Calu3 (cell line): Measurements from ENCODE around the gene FAM53A. TPM values are rescaled to one million over a fixed set of nuclear protein-coding genes. Genes with fewer than 3 reads are reported as not detected.

Experiments used
- BruUV-seq: library from RNA; stranded (reverse); fragments of 400-500 nt; replicated peaks from 2 replicates; lab custom pipeline; 2021; lab: Mats Ljungman, UMichigan
- CTCF ChIA-PET: fragments of 300-600 bp; sonication (Branson Sonifier 250); formaldehyde crosslinking; loops from one replicate; lab custom pipeline; 2022; ENCODE audit warnings: antibody characterized with exemption; lab: Charles Lee
- DNase-seq: peaks from one replicate; pipeline ENCODE4 v3.0.0; 2022
- H3K27ac Mint-ChIP-seq: one replicate; pipeline ENCODE4 v1.8.0; 2022; ENCODE audit warnings: mixed read lengths; ENCODE audit not compliant: unreplicated experiment
- H3K27me3 Mint-ChIP-seq: one replicate; pipeline ENCODE4 v1.8.0; 2022; ENCODE audit warnings: mixed read lengths; ENCODE audit not compliant: unreplicated experiment
- H3K36me3 Mint-ChIP-seq: one replicate; pipeline ENCODE4 v1.8.0; 2022; ENCODE audit warnings: mild to moderate bottlenecking, moderate library complexity, mixed read lengths; ENCODE audit not compliant: insufficient read depth, unreplicated experiment
- H3K4me1 Mint-ChIP-seq: one replicate; pipeline ENCODE4 v1.8.0; 2022; ENCODE audit warnings: mild to moderate bottlenecking, low read depth, mixed read lengths; ENCODE audit not compliant: unreplicated experiment
- H3K4me3 Mint-ChIP-seq: one replicate; pipeline ENCODE4 v1.8.0; 2022; ENCODE audit warnings: mild to moderate bottlenecking, low read depth, moderate library complexity, mixed read lengths; ENCODE audit not compliant: unreplicated experiment
- H3K9me3 Mint-ChIP-seq: one replicate; pipeline ENCODE4 v1.8.0; 2022; ENCODE audit warnings: low read depth, mixed read lengths; ENCODE audit not compliant: unreplicated experiment
- intact Hi-C: fragments of 100-400 bp; cut with micrococcal nuclease; formaldehyde crosslinking; loops from one replicate; pipeline ENCODE4 v1.10.0; 2022; ENCODE audit not compliant: unreplicated experiment
- total RNA-seq: library from RNA; stranded (reverse); gene quantifications from 2 replicates; pipeline ENCODE4 v1.2.3, GENCODE V29; 2022
- TF ChIP-seq, protein P1 (sequence below): fragments of 200-600 bp; IDR thresholded peaks from one replicate; pipeline ENCODE4 v1.8.0; 2022; ENCODE audit warnings: antibody characterized with exemption; ENCODE audit not compliant: unreplicated experiment

Gene FAM53A
- total RNA-seq, 1 experiment from 2014 or later = 7.3 TPM

DNA sequence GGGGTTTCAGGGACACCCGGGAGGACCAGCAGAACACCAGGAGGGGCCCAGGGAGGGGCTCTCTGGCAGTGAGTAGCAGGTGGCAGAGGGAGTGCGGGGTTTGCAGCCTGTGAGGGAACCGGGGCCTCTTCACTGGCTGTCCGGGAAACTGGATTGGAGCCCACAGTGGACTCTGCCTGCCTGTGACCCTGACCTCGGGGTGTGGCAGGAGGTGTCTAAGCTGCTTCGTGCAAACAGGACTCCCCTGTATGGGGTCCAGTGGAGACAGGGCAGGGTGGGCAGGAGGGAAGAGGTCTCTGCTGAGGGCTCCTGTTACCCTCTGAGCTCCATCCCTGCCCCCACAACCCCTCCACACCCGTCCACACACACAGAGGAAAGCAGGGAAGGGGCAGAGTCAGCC lies 50.1 kb downstream of the FAM53A start:
- TF ChIP-seq, protein P1, sequence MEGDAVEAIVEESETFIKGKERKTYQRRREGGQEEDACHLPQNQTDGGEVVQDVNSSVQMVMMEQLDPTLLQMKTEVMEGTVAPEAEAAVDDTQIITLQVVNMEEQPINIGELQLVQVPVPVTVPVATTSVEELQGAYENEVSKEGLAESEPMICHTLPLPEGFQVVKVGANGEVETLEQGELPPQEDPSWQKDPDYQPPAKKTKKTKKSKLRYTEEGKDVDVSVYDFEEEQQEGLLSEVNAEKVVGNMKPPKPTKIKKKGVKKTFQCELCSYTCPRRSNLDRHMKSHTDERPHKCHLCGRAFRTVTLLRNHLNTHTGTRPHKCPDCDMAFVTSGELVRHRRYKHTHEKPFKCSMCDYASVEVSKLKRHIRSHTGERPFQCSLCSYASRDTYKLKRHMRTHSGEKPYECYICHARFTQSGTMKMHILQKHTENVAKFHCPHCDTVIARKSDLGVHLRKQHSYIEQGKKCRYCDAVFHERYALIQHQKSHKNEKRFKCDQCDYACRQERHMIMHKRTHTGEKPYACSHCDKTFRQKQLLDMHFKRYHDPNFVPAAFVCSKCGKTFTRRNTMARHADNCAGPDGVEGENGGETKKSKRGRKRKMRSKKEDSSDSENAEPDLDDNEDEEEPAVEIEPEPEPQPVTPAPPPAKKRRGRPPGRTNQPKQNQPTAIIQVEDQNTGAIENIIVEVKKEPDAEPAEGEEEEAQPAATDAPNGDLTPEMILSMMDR = no peak
- peaks cover 12% of the 10 kb centered on the region for H3K4me1 Mint-ChIP-seq
- H3K4me3 Mint-ChIP-seq = no peak overlapping the region
- no peaks in the 10 kb centered on the region for H3K9me3 Mint-ChIP-seq
- intact Hi-C loops = no loop called here
- no peaks in the 10 kb centered on the region for H3K36me3 Mint-ChIP-seq
- peaks cover 14% of the 10 kb centered on the region for H3K27me3 Mint-ChIP-seq
- no peak overlapping the region for H3K27ac Mint-ChIP-seq
- no TSS peak for BruUV-seq
- CTCF ChIA-PET = no interaction called here
- DNase-seq = no peak

DNA sequence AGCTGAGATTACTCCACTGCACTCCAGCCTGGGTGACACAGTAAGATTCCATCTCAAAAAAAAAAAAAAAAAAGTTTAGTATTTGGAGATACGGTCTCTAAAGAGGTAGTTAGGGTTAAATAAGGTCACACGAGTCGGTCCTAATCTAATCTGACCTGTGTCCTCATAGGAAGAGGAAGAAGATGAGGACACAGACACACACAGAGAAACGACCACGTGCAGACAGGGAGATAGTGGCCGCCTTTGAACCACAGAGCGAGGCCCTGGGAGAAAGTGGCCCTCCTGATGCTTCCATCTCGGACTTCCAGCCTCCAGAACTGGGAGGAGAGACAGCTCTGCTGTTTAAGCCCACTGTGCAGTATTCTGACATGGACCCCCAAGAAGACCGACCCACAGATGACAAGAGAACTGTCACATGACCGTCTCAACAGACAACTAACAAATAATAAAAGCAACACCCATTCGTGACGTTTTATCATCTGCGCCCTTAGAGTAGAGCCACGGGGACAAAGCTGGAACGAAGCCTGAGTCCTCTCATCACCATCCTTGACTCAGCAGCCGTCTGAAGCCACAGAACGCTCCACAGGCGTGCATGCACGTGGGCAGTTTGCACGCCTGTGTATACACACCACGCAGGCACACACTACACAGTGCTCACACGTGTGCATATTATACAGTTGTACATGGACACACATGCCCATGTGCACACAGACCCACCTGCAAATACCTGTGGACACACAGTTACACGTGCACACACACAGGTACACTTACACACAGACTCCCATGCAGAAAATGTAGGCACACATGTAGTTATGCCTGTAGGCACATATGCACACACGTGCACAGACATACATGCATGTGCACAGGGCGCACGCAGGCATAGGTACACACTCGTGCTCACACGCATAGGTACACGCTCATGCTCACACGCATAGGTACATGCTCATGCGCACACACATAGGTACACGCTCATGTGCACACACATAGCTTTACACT lies 51.7 kb downstream of the FAM53A start:
- Mint-ChIP-seq H3K4me1 (peaks cover 12% of the 10 kb centered on the region), H3K36me3 (no peaks in the 10 kb centered on the region), H3K27me3 (peaks cover 14% of the 10 kb centered on the region), H3K4me3 (no peak overlapping the region), H3K27ac (no peak overlapping the region), H3K9me3 (no peaks in the 10 kb centered on the region)
- CTCF ChIA-PET = interaction anchor here (0.7 kb wide), 1 partner anchor 279 kb away, joined by 9 read pairs; no protein-coding TSS in a partner anchor
- TF ChIP-seq, protein P1 = no peak
- DNase-seq = no peak
- intact Hi-C loops = no loop called here
- no TSS peak for BruUV-seq

DNA sequence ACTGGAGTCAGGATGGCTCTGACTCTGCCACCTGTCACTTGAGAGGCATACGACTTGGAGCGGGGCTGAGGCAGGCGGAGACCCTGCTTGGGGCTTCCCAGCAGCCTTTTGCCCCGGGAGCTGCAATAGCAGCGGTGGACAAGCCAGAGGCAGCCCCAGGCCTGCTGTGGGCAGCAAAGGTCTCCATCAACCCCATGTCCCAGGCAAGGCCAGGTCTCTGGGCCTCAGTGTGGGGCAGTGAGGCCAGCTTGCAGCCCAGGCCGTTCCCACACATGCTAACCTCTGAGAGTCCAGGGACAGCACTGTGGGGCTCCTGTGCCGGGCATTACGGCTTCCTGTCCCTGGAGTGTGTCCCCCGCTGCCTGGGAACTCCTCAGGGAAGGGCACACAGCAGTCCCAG lies 53.0 kb downstream of the FAM53A start:
- DNase-seq = no peak
- intact Hi-C loops = no loop called here
- peaks cover 14% of the 10 kb centered on the region for H3K27me3 Mint-ChIP-seq
- TF ChIP-seq, protein P1 = no peak
- H3K36me3 Mint-ChIP-seq = no peaks in the 10 kb centered on the region
- H3K4me3 Mint-ChIP-seq = no peak overlapping the region
- H3K4me1 Mint-ChIP-seq = peaks cover 11% of the 10 kb centered on the region
- no TSS peak for BruUV-seq
- no peak overlapping the region for H3K27ac Mint-ChIP-seq
- CTCF ChIA-PET = no interaction called here
- no peaks in the 10 kb centered on the region for H3K9me3 Mint-ChIP-seq

DNA sequence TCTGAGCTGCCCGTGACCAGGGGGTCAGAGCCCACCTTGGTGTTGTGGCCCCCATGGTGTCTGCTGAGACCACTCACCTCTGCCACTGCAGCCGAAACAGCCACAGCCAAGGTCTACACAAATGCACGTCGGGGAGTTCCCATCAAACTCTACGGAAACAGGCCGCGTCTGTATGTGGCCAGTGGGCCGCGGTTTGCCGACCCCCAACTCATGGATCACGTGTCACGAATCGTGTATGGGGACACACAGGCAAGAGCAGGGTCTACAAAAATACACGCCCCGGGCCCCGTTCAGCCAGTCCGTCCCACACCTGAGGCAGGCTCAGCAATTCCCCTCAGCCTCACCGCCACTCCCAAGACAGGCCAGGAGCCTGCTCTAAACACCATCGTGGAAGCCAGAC lies 53.8 kb downstream of the FAM53A start:
- Mint-ChIP-seq H3K27me3 (peaks cover 14% of the 10 kb centered on the region), H3K36me3 (no peaks in the 10 kb centered on the region), H3K27ac (no peak overlapping the region), H3K4me3 (no peak overlapping the region), H3K4me1 (peaks cover 3% of the 10 kb centered on the region), H3K9me3 (no peaks in the 10 kb centered on the region)
- TF ChIP-seq, protein P1 = no peak
- no TSS peak for BruUV-seq
- CTCF ChIA-PET = no interaction called here
- no peak for DNase-seq
- intact Hi-C loops = no loop called here
